Vagina (tissue), 2 donors: ENCODE measurements around the gene RNF44. TPM values are rescaled to one million over a fixed set of nuclear protein-coding genes. Genes with fewer than 3 reads are reported as not detected.

ENCODE experiments used
- DNase-seq, 2 donors: peaks; one replicate each; pipeline ENCODE4 v3.0.0-alpha.2; 2017; ENCODE audit errors: extremely low spot score in 2 of 2
- H3K27ac ChIP-seq: fragments of 200-600 bp; sonication (generic); one replicate; pipeline ENCODE4 v1.5.1; 2019
- H3K27me3 ChIP-seq: fragments of 200-600 bp; sonication (generic); one replicate; pipeline ENCODE4 v1.5.1; 2019
- H3K36me3 ChIP-seq, 2 donors: fragments of 200-600 bp; sonication (generic); one replicate each; pipeline ENCODE4 v1.5.1; 2017 to 2019
- H3K4me1 ChIP-seq: fragments of 200-600 bp; sonication (generic); one replicate; pipeline ENCODE4 v1.5.1; 2019
- H3K4me3 ChIP-seq, 2 donors: fragments of 200-600 bp; sonication (generic); 1 replicate in 1 of 2; 2 replicates in 1 of 2; pipeline ENCODE4 v1.5.1; 2016 to 2019
- H3K9me3 ChIP-seq: fragments of 200-600 bp; sonication (generic); one replicate; pipeline ENCODE4 v1.5.1; 2019
- CTCF ChIP-seq, 3 experiments: fragments of 450-650 bp in 2 of 3; fragments of 200-600 bp in 1 of 3; sonication (generic) in 1 of 3; IDR thresholded peaks; one replicate each; pipeline ENCODE4 v1.5.1; 2017 to 2019; ENCODE audit warnings: antibody characterized with exemption in 3 of 3, mild to moderate bottlenecking in 2 of 3, moderate library complexity in 2 of 3
- POLR2A ChIP-seq, 2 donors: fragments of 450-650 bp; IDR thresholded peaks; one replicate each; pipeline ENCODE4 v1.6.1; 2017; ENCODE audit warnings: antibody characterized with exemption in 2 of 2, mild to moderate bottlenecking in 2 of 2, moderate library complexity in 2 of 2
- POLR2AphosphoS5 ChIP-seq, 2 donors: sonication (generic); formaldehyde crosslinking; IDR thresholded peaks; one replicate each; pipeline ENCODE4 v1.9.0; 2017; ENCODE audit warnings: antibody characterized with exemption in 2 of 2, mild to moderate bottlenecking in 2 of 2, low read depth in 1 of 2; ENCODE audit not compliant: insufficient read depth in 1 of 2
- intact Hi-C: fragments of 100-400 bp; cut with DNase I; formaldehyde crosslinking; loops from one replicate; pipeline ENCODE4 v1.15.1; 2023
- total RNA-seq: library from RNA; depleted of rRNA; stranded (reverse); fragments of >200 nt; gene quantifications from one replicate; pipeline ENCODE4 v1.2.3, GENCODE V29; 2016

Gene RNF44
- total RNA-seq, 1 donor from 2014 or later: 24.6 TPM

GRCh38 chr5:176535101-176535663 lies 2.0 kb downstream of the RNF44 start:
- no peaks in the 10 kb centered on the region for H3K9me3 ChIP-seq
- H3K27me3 ChIP-seq: no peaks in the 10 kb centered on the region
- peaks cover 69% of the 10 kb centered on the region for H3K4me1 ChIP-seq
- no peak for DNase-seq
- TF ChIP-seq CTCF (IDR thresholded peaks at IDR 0.05) (no peak), POLR2AphosphoS5 (IDR thresholded peaks at IDR 0.05; ENCODE audit: insufficient read depth in 1 of 2, low read depth in 1 of 2) (peak in 1 of 2 donors; percentile 32), POLR2A (IDR thresholded peaks at IDR 0.05) (no peak)
- peak overlapping the region; percentile 62 to 90 for H3K4me3 ChIP-seq
- intact Hi-C loops: no loop called here
- H3K36me3 ChIP-seq: peaks cover 4 to 16% of the 10 kb centered on the region in 2 donors
- H3K27ac ChIP-seq: peak overlapping the region; percentile 98

GRCh38 chr5:176534640-176535039 lies 2.6 kb downstream of the RNF44 start:
- Histone ChIP-seq H3K27ac (peak overlapping the region; percentile 98), H3K27me3 (no peaks in the 10 kb centered on the region), H3K4me3 (peak overlapping the region; percentile 6 to 62), H3K4me1 (peaks cover 69% of the 10 kb centered on the region), H3K9me3 (no peaks in the 10 kb centered on the region), H3K36me3 (peaks cover 4 to 19% of the 10 kb centered on the region in 2 donors)
- TF ChIP-seq CTCF (IDR thresholded peaks at IDR 0.05): no peak
- no peak for TF ChIP-seq POLR2AphosphoS5 (IDR thresholded peaks at IDR 0.05; ENCODE audit: insufficient read depth in 1 of 2, low read depth in 1 of 2)
- TF ChIP-seq POLR2A (IDR thresholded peaks at IDR 0.05): no peak
- no peak for DNase-seq
- intact Hi-C loops: no loop called here

- H3K27me3 ChIP-seq: no peaks in the 10 kb centered on the region
- TF ChIP-seq POLR2A (IDR thresholded peaks at IDR 0.05): no peak
- TF ChIP-seq POLR2AphosphoS5 (IDR thresholded peaks at IDR 0.05; ENCODE audit: insufficient read depth in 1 of 2, low read depth in 1 of 2): no peak
- TF ChIP-seq CTCF (IDR thresholded peaks at IDR 0.05): no peak
- DNase-seq: no peak
- peak overlapping the region; percentile 6 to 62 for H3K4me3 ChIP-seq
- intact Hi-C loops: no loop called here
- H3K9me3 ChIP-seq: no peaks in the 10 kb centered on the region
- peak overlapping the region; percentile 98 for H3K27ac ChIP-seq
- peaks cover 69% of the 10 kb centered on the region for H3K4me1 ChIP-seq
- peaks cover 4 to 25% of the 10 kb centered on the region in 2 donors for H3K36me3 ChIP-seq
Observed at GRCh38 chr5:176533894-176534611, 3.1 kb downstream of the RNF44 start.

- H3K27me3 ChIP-seq: no peaks in the 10 kb centered on the region
- DNase-seq: no peak
- intact Hi-C loops: no loop called here
- H3K27ac ChIP-seq: peak overlapping the region; percentile 98
- H3K36me3 ChIP-seq: peaks cover 4 to 31% of the 10 kb centered on the region in 2 donors
- peaks cover 71% of the 10 kb centered on the region for H3K4me1 ChIP-seq
- no peaks in the 10 kb centered on the region for H3K9me3 ChIP-seq
- H3K4me3 ChIP-seq: peak overlapping the region; percentile 6 to 62
- no peak for TF ChIP-seq POLR2AphosphoS5 (IDR thresholded peaks at IDR 0.05; ENCODE audit: insufficient read depth in 1 of 2, low read depth in 1 of 2)
Observed at GRCh38 chr5:176533390-176533789, 3.8 kb downstream of the RNF44 start.

- Histone ChIP-seq H3K27ac (peak overlapping the region; percentile 98), H3K9me3 (no peaks in the 10 kb centered on the region), H3K27me3 (no peaks in the 10 kb centered on the region), H3K4me3 (no peak overlapping the region), H3K4me1 (peaks cover 68% of the 10 kb centered on the region), H3K36me3 (peaks cover 4 to 37% of the 10 kb centered on the region in 2 donors)
- no peak for TF ChIP-seq POLR2AphosphoS5 (IDR thresholded peaks at IDR 0.05; ENCODE audit: insufficient read depth in 1 of 2, low read depth in 1 of 2)
- TF ChIP-seq CTCF (IDR thresholded peaks at IDR 0.05): no peak
- no peak for TF ChIP-seq POLR2A (IDR thresholded peaks at IDR 0.05)
- intact Hi-C loops: no loop called here
- DNase-seq: no peak
Observed at GRCh38 chr5:176532795-176533194, 4.4 kb downstream of the RNF44 start.
